ENCODE data around the gene ZSCAN31.

ZSCAN31 gene

GRCh38 chr6:28345201-28345600 lies 9.3 kb upstream of the ZSCAN31 start:
- H3K4me1 ChIP-seq (ENCODE audit: insufficient read depth, low read length): no peaks in the 10 kb centered on the region
- H3K9me3 ChIP-seq (ENCODE audit: control insufficient read depth, insufficient read depth, low read length): no peaks in the 10 kb centered on the region
- H3K36me3 ChIP-seq (ENCODE audit: insufficient read depth, low read length): no peaks in the 10 kb centered on the region
- H3K9ac ChIP-seq (ENCODE audit: low read depth, low read length): no peak overlapping the region

- H3K4me1 ChIP-seq (ENCODE audit: insufficient read depth, low read length): no peaks in the 10 kb centered on the region
- H3K9me3 ChIP-seq (ENCODE audit: control insufficient read depth, insufficient read depth, low read length): no peaks in the 10 kb centered on the region
- no peaks in the 10 kb centered on the region for H3K36me3 ChIP-seq (ENCODE audit: insufficient read depth, low read length)
- H3K9ac ChIP-seq (ENCODE audit: low read depth, low read length): no peak overlapping the region
Measured at GRCh38 chr6:28343898-28344677, 8.1 kb upstream of the ZSCAN31 start.

- no peaks in the 10 kb centered on the region for H3K4me1 ChIP-seq (ENCODE audit: insufficient read depth, low read length)
- no peak overlapping the region for H3K9ac ChIP-seq (ENCODE audit: low read depth, low read length)
- H3K36me3 ChIP-seq (ENCODE audit: insufficient read depth, low read length): no peaks in the 10 kb centered on the region
- no peaks in the 10 kb centered on the region for H3K9me3 ChIP-seq (ENCODE audit: control insufficient read depth, insufficient read depth, low read length)
Measured at GRCh38 chr6:28340310-28341095, 4.6 kb upstream of the ZSCAN31 start.

GRCh38 chr6:28337121-28337520 lies 1.2 kb upstream of the ZSCAN31 start:
- H3K9me3 ChIP-seq (ENCODE audit: control insufficient read depth, insufficient read depth, low read length): no peaks in the 10 kb centered on the region
- H3K4me1 ChIP-seq (ENCODE audit: insufficient read depth, low read length): peaks cover 9% of the 10 kb centered on the region; the same call in 1 of the 2 replicates
- H3K9ac ChIP-seq (ENCODE audit: low read depth, low read length): peak overlapping the region; percentile 96
- no peaks in the 10 kb centered on the region for H3K36me3 ChIP-seq (ENCODE audit: insufficient read depth, low read length)

GRCh38 chr6:28336284-28337120 lies 554 bp upstream of the ZSCAN31 start:
- peak overlapping the region; percentile 96 for H3K9ac ChIP-seq (ENCODE audit: low read depth, low read length)
- H3K9me3 ChIP-seq (ENCODE audit: control insufficient read depth, insufficient read depth, low read length): no peaks in the 10 kb centered on the region; the same call in 1 of the 2 replicates
- peaks cover 9% of the 10 kb centered on the region; the same call in 1 of the 2 replicates for H3K4me1 ChIP-seq (ENCODE audit: insufficient read depth, low read length)
- no peaks in the 10 kb centered on the region for H3K36me3 ChIP-seq (ENCODE audit: insufficient read depth, low read length)

GRCh38 chr6:28335040-28335563 lies 846 bp downstream of the ZSCAN31 start:
- peaks cover 9% of the 10 kb centered on the region; the same call in 1 of the 2 replicates for H3K4me1 ChIP-seq (ENCODE audit: insufficient read depth, low read length)
- H3K9me3 ChIP-seq (ENCODE audit: control insufficient read depth, insufficient read depth, low read length): no peaks in the 10 kb centered on the region; the same call in 1 of the 2 replicates
- peak overlapping the region; percentile 96 for H3K9ac ChIP-seq (ENCODE audit: low read depth, low read length)
- no peaks in the 10 kb centered on the region; the same call in 1 of the 2 replicates for H3K36me3 ChIP-seq (ENCODE audit: insufficient read depth, low read length)

GRCh38 chr6:28334286-28335039 lies 1.5 kb downstream of the ZSCAN31 start:
- Histone ChIP-seq H3K36me3 (ENCODE audit: insufficient read depth, low read length) (no peaks in the 10 kb centered on the region; the same call in 1 of the 2 replicates), H3K9ac (ENCODE audit: low read depth, low read length) (peak overlapping the region; percentile 96), H3K9me3 (ENCODE audit: control insufficient read depth, insufficient read depth, low read length) (no peaks in the 10 kb centered on the region; the same call in 1 of the 2 replicates), H3K4me1 (ENCODE audit: insufficient read depth, low read length) (peaks cover 9% of the 10 kb centered on the region; the same call in 1 of the 2 replicates)

GRCh38 chr6:28333599-28334018 lies 2.3 kb downstream of the ZSCAN31 start:
- peaks cover 9% of the 10 kb centered on the region; the same call in 1 of the 2 replicates for H3K4me1 ChIP-seq (ENCODE audit: insufficient read depth, low read length)
- no peaks in the 10 kb centered on the region; the same call in 1 of the 2 replicates for H3K36me3 ChIP-seq (ENCODE audit: insufficient read depth, low read length)
- H3K9ac ChIP-seq (ENCODE audit: low read depth, low read length): no peak overlapping the region
- H3K9me3 ChIP-seq (ENCODE audit: control insufficient read depth, insufficient read depth, low read length): no peaks in the 10 kb centered on the region; the same call in 1 of the 2 replicates

GRCh38 chr6:28333047-28333446 lies 2.9 kb downstream of the ZSCAN31 start:
- H3K4me1 ChIP-seq (ENCODE audit: insufficient read depth, low read length): peaks cover 9% of the 10 kb centered on the region; the same call in 1 of the 2 replicates
- H3K9me3 ChIP-seq (ENCODE audit: control insufficient read depth, insufficient read depth, low read length): no peaks in the 10 kb centered on the region; the same call in 1 of the 2 replicates
- H3K36me3 ChIP-seq (ENCODE audit: insufficient read depth, low read length): no peaks in the 10 kb centered on the region; the same call in 1 of the 2 replicates
- H3K9ac ChIP-seq (ENCODE audit: low read depth, low read length): no peak overlapping the region

GRCh38 chr6:28330041-28330440 lies 5.9 kb downstream of the ZSCAN31 start:
- Histone ChIP-seq H3K4me1 (ENCODE audit: insufficient read depth, low read length) (peaks cover 9% of the 10 kb centered on the region; the same call in 1 of the 2 replicates), H3K9me3 (ENCODE audit: control insufficient read depth, insufficient read depth, low read length) (peaks cover 9% of the 10 kb centered on the region), H3K9ac (ENCODE audit: low read depth, low read length) (no peak overlapping the region)

GRCh38 chr6:28326371-28326948 lies 9.5 kb downstream of the ZSCAN31 start:
- Histone ChIP-seq H3K4me1 (ENCODE audit: insufficient read depth, low read length) (no peaks in the 10 kb centered on the region), H3K36me3 (ENCODE audit: insufficient read depth, low read length) (peaks cover 8% of the 10 kb centered on the region; the same call in 1 of the 2 replicates)

More at GRCh38 chr6:28330041-28330440, 5.9 kb downstream of the ZSCAN31 start:
- peaks cover 8% of the 10 kb centered on the region; the same call in 1 of the 2 replicates for H3K36me3 ChIP-seq (ENCODE audit: insufficient read depth, low read length)

GRCh38 chr6:28323813-28324424 lies 12.0 kb downstream of the ZSCAN31 start:
- H3K4me1 ChIP-seq (ENCODE audit: insufficient read depth, low read length): no peaks in the 10 kb centered on the region
- peaks cover 8% of the 10 kb centered on the region; the same call in 1 of the 2 replicates for H3K36me3 ChIP-seq (ENCODE audit: insufficient read depth, low read length)
- H3K9me3 ChIP-seq (ENCODE audit: control insufficient read depth, insufficient read depth, low read length): peaks cover 12% of the 10 kb centered on the region
- H3K9ac ChIP-seq (ENCODE audit: low read depth, low read length): no peak overlapping the region

More at GRCh38 chr6:28326371-28326948, 9.5 kb downstream of the ZSCAN31 start:
- H3K9me3 ChIP-seq (ENCODE audit: control insufficient read depth, insufficient read depth, low read length): peaks cover 12% of the 10 kb centered on the region
- H3K9ac ChIP-seq (ENCODE audit: low read depth, low read length): no peak overlapping the region

Measured in ES-I3 (cell line).